Measurements from ENCODE around the gene STRN.
"Not testable (repeated sequence)": the region's sequence is repeated elsewhere in the genome, so short reads cannot be mapped to it uniquely, and the experiment has no call there.

STRN gene

GRCh38 chr2:36843838-36844237 lies 122.5 kb downstream of the STRN start:
- DNase-seq (ENCODE audit: low read depth in 2 of 2), result no peak

GRCh38 chr2:36839976-36840617 lies 126.2 kb downstream of the STRN start:
- DNase-seq (ENCODE audit: low read depth in 2 of 2), result no peak

- no peak for DNase-seq (ENCODE audit: low read depth in 2 of 2)
Observed at GRCh38 chr2:36834731-36835524, 131.4 kb downstream of the STRN start.

- DNase-seq (ENCODE audit: low read depth in 2 of 2), result no peak
Observed at GRCh38 chr2:36834203-36834602, 132.1 kb downstream of the STRN start.

- DNase-seq (ENCODE audit: low read depth in 2 of 2), result no peak
Observed at GRCh38 chr2:36831185-36831584, 135.2 kb downstream of the STRN start.

- not testable (repeated sequence) for DNase-seq (ENCODE audit: low read depth in 2 of 2)
Observed at GRCh38 chr2:36824683-36825082, 141.7 kb downstream of the STRN start.

- no peak for DNase-seq (ENCODE audit: low read depth in 2 of 2)
Observed at GRCh38 chr2:36824273-36824672, 142.1 kb downstream of the STRN start.

GRCh38 chr2:36823862-36824261 lies 142.5 kb downstream of the STRN start:
- DNase-seq (ENCODE audit: low read depth in 2 of 2), result no peak

- DNase-seq (ENCODE audit: low read depth in 2 of 2), result no peak
Observed at GRCh38 chr2:36820942-36821605, 145.3 kb downstream of the STRN start.

GRCh38 chr2:36819095-36819711 lies 147.1 kb downstream of the STRN start:
- DNase-seq (ENCODE audit: low read depth in 2 of 2), result no peak

GRCh38 chr2:36818542-36818941 lies 147.8 kb downstream of the STRN start:
- no peak for DNase-seq (ENCODE audit: low read depth in 2 of 2)

GRCh38 chr2:36812196-36812595 lies 154.1 kb downstream of the STRN start:
- DNase-seq (ENCODE audit: low read depth in 2 of 2), result no peak

GRCh38 chr2:36811071-36811470 lies 155.3 kb downstream of the STRN start:
- DNase-seq (ENCODE audit: low read depth in 2 of 2), result no peak

GRCh38 chr2:36809069-36809445 lies 157.3 kb downstream of the STRN start:
- no peak for DNase-seq (ENCODE audit: low read depth in 2 of 2)

- no peak for DNase-seq (ENCODE audit: low read depth in 2 of 2)
Observed at GRCh38 chr2:36808386-36809068, 157.8 kb downstream of the STRN start.

GRCh38 chr2:36807223-36807886 lies 159.0 kb downstream of the STRN start:
- DNase-seq (ENCODE audit: low read depth in 2 of 2), result no peak

GRCh38 chr2:36805635-36806224 lies 160.6 kb downstream of the STRN start:
- DNase-seq (ENCODE audit: low read depth in 2 of 2), result no peak

- no peak for DNase-seq (ENCODE audit: low read depth in 2 of 2)
Observed at GRCh38 chr2:36802952-36803351, 163.4 kb downstream of the STRN start.

- no peak for DNase-seq (ENCODE audit: low read depth in 2 of 2)
Observed at GRCh38 chr2:36801088-36801487, 165.2 kb downstream of the STRN start.

- peak; percentile 22 to 37 for DNase-seq (ENCODE audit: low read depth in 2 of 2)
Observed at GRCh38 chr2:36800381-36800780, 166.0 kb downstream of the STRN start.

- no peak for DNase-seq (ENCODE audit: low read depth in 2 of 2)
Observed at GRCh38 chr2:36798724-36799123, 167.6 kb downstream of the STRN start.
